ENCODE measurements around the gene CDK14. TPM values are rescaled to one million over a fixed set of nuclear protein-coding genes. Genes with fewer than 3 reads are reported as not detected.

Gene CDK14
- total RNA-seq, 8 experiments from 2014 or later = 9.9 to 50.5 (median 13.3) TPM

DNA sequence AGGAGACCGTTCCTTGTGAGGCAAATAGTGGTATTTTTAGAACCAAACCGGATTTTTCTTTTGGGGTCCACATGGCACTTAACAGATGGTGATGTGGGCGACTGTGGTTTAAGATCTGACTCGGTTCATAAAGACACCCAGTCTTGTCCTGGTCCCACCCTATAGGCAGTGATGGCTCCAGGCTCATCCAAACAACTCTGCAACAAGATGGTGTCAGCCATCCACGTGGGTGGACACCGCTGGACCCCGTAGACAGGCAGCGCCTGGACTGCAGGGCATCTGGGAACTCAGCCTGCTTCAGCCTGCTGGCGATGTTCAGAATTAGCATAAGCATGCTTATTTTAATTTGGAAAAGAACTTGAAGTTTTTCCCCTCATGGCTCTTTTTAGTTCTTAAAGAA, 409.7 kb downstream of the CDK14 start:
- ATAC-seq (replicated peaks in 6 of 8) = no peak
- H3K4me1 ChIP-seq (replicated peaks in 1 of 2) = no peaks in the 10 kb centered on the region
- WGBS, 10 experiments = 70 to 100% (median 91%) methylated on average over 1 to 9 of the region's 9 CpGs; no CpG with 5 or more reads in 3 of the 10 experiments
- H3K4me3 ChIP-seq = no peak overlapping the region
- in situ Hi-C loops (cut with MboI; ENCODE audit: low pct_unique_long_range_greater_than_20kb in 2 of 9, low sequenced_read_pairs in 9 of 9, unreplicated experiment in 9 of 9) = no loop called here
- H3K27ac ChIP-seq = no peak overlapping the region

DNA sequence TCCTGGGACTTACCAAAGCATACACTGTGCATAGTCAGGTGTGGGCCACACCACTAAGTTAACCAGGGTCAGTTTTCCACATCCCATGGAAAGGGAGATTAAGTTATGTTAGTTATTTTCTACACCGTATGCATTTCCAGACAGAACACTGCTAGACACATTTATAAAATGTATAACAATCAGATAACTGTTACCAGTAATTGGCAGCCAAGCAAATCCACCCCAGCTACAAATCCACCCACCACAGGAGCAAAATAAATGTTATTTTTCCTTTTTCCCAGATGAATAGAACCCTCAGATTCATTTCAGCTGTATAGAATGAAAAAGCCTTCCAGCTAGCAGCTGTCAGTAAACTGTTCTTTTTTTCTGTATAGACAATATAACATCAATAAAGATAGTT, 411.2 kb downstream of the CDK14 start:
- no peak for ATAC-seq (replicated peaks in 6 of 8)
- H3K4me3 ChIP-seq = no peak overlapping the region
- H3K27ac ChIP-seq = no peak overlapping the region
- H3K4me1 ChIP-seq (replicated peaks in 1 of 2) = no peaks in the 10 kb centered on the region
- 22 to 100% (median 100%) methylated on average over 1 of the region's 1 CpG; no CpG with 5 or more reads in 3 of the 10 experiments for WGBS, 10 experiments
- in situ Hi-C loops (cut with MboI; ENCODE audit: low pct_unique_long_range_greater_than_20kb in 2 of 9, low sequenced_read_pairs in 9 of 9, unreplicated experiment in 9 of 9) = no loop called here

DNA sequence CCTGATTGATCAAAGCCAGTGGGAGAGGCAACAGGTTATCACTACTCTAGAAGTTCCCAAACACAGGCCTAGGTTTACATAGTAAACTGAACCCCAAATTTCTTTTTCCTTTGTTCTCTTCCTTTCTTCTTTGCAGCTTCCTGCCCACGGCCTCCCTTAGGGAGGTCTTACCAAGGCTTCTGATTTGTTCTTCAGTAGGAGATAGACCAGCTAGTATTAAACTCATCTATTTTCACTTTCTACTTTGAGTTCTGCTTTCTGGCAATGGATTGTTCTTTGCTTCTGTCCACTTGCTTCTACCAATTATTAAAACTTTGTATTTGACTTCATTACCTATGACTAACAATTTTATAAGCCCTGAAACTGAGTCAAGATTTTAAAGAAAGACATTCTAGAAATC, 417.0 kb downstream of the CDK14 start:
- in situ Hi-C loops (cut with MboI; ENCODE audit: low pct_unique_long_range_greater_than_20kb in 2 of 9, low sequenced_read_pairs in 9 of 9, unreplicated experiment in 9 of 9) = no loop called here
- no peak for ATAC-seq (replicated peaks in 6 of 8)
- H3K4me1 ChIP-seq (replicated peaks in 1 of 2) = no peaks in the 10 kb centered on the region
- WGBS, 10 experiments = 75 to 100% (median 89%) methylated on average over 1 of the region's 1 CpG; no CpG with 5 or more reads in 2 of the 10 experiments
- no peak overlapping the region for H3K27ac ChIP-seq
- H3K4me3 ChIP-seq = no peak overlapping the region

DNA sequence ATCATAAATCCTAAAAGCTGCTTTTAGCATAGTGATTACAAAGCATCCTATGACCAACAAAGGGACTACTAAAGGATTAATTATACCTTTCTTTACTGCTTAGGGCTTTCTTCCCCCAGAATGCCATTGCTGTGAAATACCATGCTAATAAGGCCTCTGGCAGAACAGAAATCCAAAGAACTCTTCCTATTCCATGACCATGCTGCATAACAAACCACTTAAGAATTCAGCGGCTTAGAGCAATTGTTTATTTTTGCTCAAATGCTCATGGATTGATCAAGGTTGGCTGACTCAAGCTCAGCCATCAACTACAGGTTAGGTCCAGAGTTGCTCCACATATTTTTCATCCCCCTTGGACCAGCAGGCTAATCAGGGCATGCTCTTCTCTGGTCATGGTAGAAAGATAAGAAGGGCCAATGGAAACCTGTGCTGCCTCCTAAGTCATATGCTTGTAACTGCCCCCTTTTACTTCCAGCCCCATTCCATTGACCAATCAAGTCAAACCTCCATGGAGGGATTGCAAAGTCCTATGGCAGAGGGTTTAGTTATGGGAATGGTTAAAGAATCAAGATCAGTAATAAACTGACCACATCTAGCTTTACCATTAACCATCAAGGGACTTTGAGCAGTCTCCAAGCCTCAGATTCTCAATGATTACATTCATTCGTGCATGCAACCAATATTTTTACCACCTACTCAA, 423.7 kb downstream of the CDK14 start:
- no peak overlapping the region for H3K4me3 ChIP-seq
- no peak for ATAC-seq (replicated peaks in 6 of 8)
- 83 to 100% (median 100%) methylated on average over 1 to 2 of the region's 2 CpGs; no CpG with 5 or more reads in 3 of the 10 experiments for WGBS, 10 experiments
- peaks cover 0 to 9% of the 10 kb centered on the region in 2 donors for H3K4me1 ChIP-seq (replicated peaks in 1 of 2)
- no peak overlapping the region for H3K27ac ChIP-seq
- in situ Hi-C loops (cut with MboI; ENCODE audit: low pct_unique_long_range_greater_than_20kb in 2 of 9, low sequenced_read_pairs in 9 of 9, unreplicated experiment in 9 of 9) = no loop called here

DNA sequence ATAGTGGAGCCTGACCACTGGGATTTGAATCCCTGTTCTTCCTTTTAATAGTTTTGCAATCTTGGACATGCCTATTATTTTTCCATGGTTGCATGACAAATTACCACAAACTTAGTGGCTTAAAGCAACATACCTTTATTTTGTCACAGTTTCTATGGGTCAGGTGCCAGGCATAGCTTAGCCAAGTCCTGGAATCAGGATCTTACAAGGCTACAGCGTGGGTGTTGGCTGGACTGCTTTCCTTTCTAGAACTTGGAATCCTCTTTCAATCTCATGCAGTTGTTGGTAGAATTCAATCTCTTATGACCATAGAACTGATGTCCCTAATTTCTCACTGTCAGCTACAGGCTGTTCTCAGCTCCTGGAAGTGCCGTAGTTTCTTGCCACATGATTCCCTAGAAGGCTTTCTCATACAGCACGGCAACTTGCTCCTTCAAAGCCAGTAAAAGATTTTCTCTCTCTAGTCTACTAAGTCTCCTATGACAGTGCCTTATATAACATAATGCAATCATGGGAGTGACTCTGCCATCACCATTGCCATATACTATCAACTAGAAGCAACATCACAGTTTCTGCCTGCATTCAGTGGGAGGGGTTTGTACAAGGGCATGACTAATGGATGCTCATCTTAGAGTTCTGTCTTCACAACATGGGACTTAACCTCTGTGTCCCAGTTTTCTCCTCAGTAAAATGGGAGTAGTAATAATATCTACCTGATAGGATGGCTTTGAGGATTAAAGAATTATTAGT, 424.7 kb downstream of the CDK14 start:
- Histone ChIP-seq H3K4me1 (replicated peaks in 1 of 2) (peaks cover 0 to 9% of the 10 kb centered on the region in 2 donors), H3K4me3 (no peak overlapping the region), H3K27ac (no peak overlapping the region)
- peak in 4 of 8 experiments; percentile 18 to 73 (median 53) for ATAC-seq (replicated peaks in 6 of 8)
- in situ Hi-C loops (cut with MboI; ENCODE audit: low pct_unique_long_range_greater_than_20kb in 2 of 9, low sequenced_read_pairs in 9 of 9, unreplicated experiment in 9 of 9) = no loop called here
- 49 to 100% (median 100%) methylated on average over 1 to 3 of the region's 3 CpGs; no CpG with 5 or more reads in 3 of the 10 experiments for WGBS, 10 experiments

DNA sequence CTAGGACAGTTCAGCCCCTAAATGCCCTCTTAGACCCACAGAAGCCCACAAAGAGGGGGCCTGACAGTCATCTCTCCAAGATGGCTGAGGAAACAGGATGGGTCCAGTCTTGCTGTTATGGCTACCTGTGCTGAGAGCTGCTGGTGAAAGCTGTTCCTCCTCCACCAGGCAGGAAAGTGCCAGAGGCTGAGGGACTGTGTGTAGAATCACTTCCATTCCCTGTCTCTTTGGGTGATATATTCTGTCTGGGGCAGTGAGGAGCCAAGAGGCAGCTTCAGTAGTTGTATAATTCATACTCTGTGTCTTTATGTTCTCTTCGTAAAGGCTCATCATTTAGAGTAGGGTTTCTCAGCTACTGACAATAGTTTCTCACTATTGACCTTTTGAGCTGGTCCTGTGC, 425.8 kb downstream of the CDK14 start:
- Histone ChIP-seq H3K27ac (no peak overlapping the region), H3K4me3 (no peak overlapping the region), H3K4me1 (replicated peaks in 1 of 2) (peaks cover 0 to 9% of the 10 kb centered on the region in 2 donors)
- 14 to 100% (median 75%) methylated on average over 1 of the region's 1 CpG; no CpG with 5 or more reads in 5 of the 10 experiments for WGBS, 10 experiments
- peak in 5 of 8 experiments; percentile 33 to 95 (median 65) for ATAC-seq (replicated peaks in 6 of 8)
- in situ Hi-C loops (cut with MboI; ENCODE audit: low pct_unique_long_range_greater_than_20kb in 2 of 9, low sequenced_read_pairs in 9 of 9, unreplicated experiment in 9 of 9) = no loop called here

DNA sequence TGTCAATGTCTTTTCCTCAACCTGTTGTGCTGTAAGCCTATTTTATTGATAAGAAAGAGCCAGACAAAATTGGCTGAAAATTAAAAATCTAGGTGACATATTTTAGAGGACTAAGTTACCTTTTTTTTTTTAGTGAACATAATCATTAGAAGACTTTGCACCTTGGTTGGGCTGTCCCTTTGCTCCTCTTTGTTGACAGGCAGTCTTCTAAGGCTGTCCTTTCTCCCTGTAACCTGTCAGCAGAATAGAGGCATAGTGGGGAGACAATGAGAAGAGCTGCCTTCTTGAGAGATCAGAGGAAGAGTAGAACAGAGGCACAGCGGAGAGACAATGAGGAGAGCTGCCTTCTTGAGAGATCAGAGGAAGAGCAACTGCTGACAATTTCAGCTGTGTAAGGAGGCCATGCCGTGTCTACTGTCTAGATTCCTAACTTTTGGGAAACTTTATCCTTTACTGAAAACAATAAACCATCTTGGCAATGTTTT, 429.8 kb downstream of the CDK14 start:
- ATAC-seq (replicated peaks in 6 of 8) = no peak
- Histone ChIP-seq H3K27ac (no peak overlapping the region), H3K4me3 (no peak overlapping the region), H3K4me1 (replicated peaks in 1 of 2) (peaks cover 0 to 9% of the 10 kb centered on the region in 2 donors)
- in situ Hi-C loops (cut with MboI; ENCODE audit: low pct_unique_long_range_greater_than_20kb in 2 of 9, low sequenced_read_pairs in 9 of 9, unreplicated experiment in 9 of 9) = loop anchor here in 4 of 9 experiments (25.0 kb wide), 2 partner anchors 314 to 564 kb away; partner anchors contain the start of gene PTTG1IP2 (in 3 of the 4)
- 55 to 100% (median 83%) methylated on average over 1 to 2 of the region's 2 CpGs; no CpG with 5 or more reads in 3 of the 10 experiments for WGBS, 10 experiments

DNA sequence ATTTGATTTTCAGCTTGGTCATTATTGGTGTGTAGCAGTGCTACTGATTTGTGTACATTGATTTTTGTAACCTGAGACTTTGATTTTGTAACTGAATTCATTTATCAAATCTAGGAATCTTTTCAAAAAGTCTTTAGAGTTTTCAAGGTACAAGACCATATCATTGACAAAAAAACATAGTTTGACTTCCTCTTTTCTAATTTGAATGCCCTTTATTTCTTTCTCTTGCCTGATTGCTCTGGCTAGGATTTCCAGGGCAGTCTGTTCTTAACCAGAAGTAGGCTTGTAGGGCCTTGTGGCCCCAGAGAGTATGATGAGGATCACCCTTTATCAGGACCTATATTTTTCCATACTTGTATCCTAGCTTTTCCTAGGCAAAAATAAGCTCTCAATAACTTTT, 433.6 kb downstream of the CDK14 start:
- Histone ChIP-seq H3K4me1 (replicated peaks in 1 of 2) (no peaks in the 10 kb centered on the region), H3K4me3 (no peak overlapping the region), H3K27ac (no peak overlapping the region)
- no peak for ATAC-seq (replicated peaks in 6 of 8)
- in situ Hi-C loops (cut with MboI; ENCODE audit: low pct_unique_long_range_greater_than_20kb in 2 of 9, low sequenced_read_pairs in 9 of 9, unreplicated experiment in 9 of 9) = loop anchor here in 4 of 9 experiments (25.0 kb wide), 2 partner anchors 317 to 567 kb away; partner anchors contain the start of gene PTTG1IP2 (in 3 of the 4)

DNA sequence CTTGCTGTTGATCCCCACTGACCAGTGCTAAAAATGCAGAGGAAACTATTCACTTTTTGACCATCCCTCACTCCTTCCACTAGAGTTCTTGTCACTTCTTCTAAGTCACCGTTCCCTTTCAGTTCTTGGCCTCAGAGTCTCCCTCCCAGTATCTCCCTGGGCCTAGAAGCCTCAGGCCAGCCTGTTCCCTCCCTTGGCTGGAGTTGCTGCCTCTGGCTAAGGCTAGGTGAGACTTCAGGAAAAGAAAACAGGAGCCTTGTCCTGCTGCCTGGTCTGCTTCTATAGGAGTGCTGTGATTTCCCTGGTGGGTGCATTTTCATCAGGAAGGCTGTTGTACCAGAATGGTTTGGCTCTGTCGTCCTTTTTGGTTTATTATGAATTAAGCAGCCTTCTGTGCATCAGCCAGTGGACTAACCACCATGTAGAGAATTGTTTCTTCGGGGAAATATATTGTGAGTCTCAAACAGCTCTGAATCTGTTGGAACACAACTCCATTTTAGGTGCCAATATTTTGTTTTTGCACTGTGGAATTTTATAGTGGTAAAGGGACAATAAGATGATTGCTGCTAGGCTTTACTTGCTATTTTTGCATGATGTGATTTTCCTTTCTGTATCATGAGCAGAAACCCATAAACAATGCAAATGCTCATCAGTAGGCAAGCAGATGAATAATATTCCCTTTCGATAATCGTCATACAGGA, 434.7 kb downstream of the CDK14 start:
- no peaks in the 10 kb centered on the region for H3K4me1 ChIP-seq (replicated peaks in 1 of 2)
- WGBS, 10 experiments = 70 to 100% (median 84%) methylated on average over 1 to 5 of the region's 5 CpGs; no CpG with 5 or more reads in 1 of the 10 experiments
- in situ Hi-C loops (cut with MboI; ENCODE audit: low pct_unique_long_range_greater_than_20kb in 2 of 9, low sequenced_read_pairs in 9 of 9, unreplicated experiment in 9 of 9) = loop anchor here in 4 of 9 experiments (25.0 kb wide), 2 partner anchors 319 to 569 kb away; partner anchors contain the start of gene PTTG1IP2 (in 3 of the 4)
- peak in 1 of 8 experiments; percentile 30 for ATAC-seq (replicated peaks in 6 of 8)
- no peak overlapping the region for H3K4me3 ChIP-seq
- no peak overlapping the region for H3K27ac ChIP-seq

DNA sequence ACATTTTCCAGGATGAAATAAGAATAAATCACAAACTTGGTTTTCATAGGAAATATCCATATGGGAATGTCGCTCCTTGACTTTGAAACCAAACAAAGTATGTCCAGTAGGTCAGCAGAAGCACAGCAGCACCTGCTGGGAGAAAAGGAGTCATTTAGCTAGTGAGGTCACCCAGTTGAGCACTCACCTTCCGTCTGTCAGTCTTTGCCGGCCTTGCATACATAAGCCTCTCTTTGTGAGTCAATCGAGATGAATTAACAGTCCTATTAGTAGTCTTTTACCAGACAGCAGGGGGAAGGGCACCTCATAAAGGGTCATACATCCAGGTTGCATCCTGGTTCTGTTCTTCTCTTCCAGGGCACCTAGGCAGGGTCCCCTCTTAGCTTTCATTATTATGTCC, 435.6 kb downstream of the CDK14 start:
- no peaks in the 10 kb centered on the region for H3K4me1 ChIP-seq (replicated peaks in 1 of 2)
- WGBS, 10 experiments = 48 to 80% (median 59%) methylated on average over 2 to 4 of the region's 4 CpGs; no CpG with 5 or more reads in 4 of the 10 experiments
- no peak overlapping the region for H3K27ac ChIP-seq
- in situ Hi-C loops (cut with MboI; ENCODE audit: low pct_unique_long_range_greater_than_20kb in 2 of 9, low sequenced_read_pairs in 9 of 9, unreplicated experiment in 9 of 9) = loop anchor here in 4 of 9 experiments (25.0 kb wide), 2 partner anchors 319 to 569 kb away; partner anchors contain the start of gene PTTG1IP2 (in 3 of the 4)
- H3K4me3 ChIP-seq = no peak overlapping the region
- no peak for ATAC-seq (replicated peaks in 6 of 8)

DNA sequence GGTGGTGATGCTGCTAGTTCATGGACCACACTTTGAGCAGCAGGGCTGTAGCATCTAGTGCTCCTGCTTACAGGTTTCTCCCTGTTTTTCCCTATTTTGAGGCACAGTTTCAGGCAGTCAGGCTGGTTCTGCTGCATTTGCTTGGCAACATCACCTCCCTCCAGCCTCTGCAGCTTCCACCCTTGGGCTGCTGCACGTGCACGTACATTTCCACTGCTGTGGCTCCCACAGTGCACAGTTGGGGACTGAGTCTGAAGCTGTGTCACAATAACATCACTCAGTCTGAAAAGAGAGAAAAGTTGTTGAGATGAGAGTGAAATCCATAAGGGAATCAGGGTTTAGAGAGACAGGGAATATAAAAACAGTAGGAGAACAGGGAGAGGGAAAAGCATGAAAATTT, 437.5 kb downstream of the CDK14 start:
- in situ Hi-C loops (cut with MboI; ENCODE audit: low pct_unique_long_range_greater_than_20kb in 2 of 9, low sequenced_read_pairs in 9 of 9, unreplicated experiment in 9 of 9) = loop anchor here in 4 of 9 experiments (25.0 kb wide), 2 partner anchors 321 to 571 kb away; partner anchors contain the start of gene PTTG1IP2 (in 3 of the 4)
- Histone ChIP-seq H3K4me3 (no peak overlapping the region), H3K4me1 (replicated peaks in 1 of 2) (no peaks in the 10 kb centered on the region), H3K27ac (no peak overlapping the region)
- 69 to 71% methylated on average over 2 of the region's 2 CpGs; no CpG with 5 or more reads in 8 of the 10 experiments for WGBS, 10 experiments
- ATAC-seq (replicated peaks in 6 of 8) = no peak

Measured in motor neuron (in vitro differentiated cells).